HS-5 (cell line): ENCODE results near the gene PELI3.
A peak's percentile ranks its signal among the peaks of the same experiment; 100 is the strongest.

Experiments
- DNase-seq: peaks from one replicate; pipeline ENCODE4 v3.0.0-alpha.2; 2012; ENCODE audit warnings: low read depth

Gene PELI3

DNA sequence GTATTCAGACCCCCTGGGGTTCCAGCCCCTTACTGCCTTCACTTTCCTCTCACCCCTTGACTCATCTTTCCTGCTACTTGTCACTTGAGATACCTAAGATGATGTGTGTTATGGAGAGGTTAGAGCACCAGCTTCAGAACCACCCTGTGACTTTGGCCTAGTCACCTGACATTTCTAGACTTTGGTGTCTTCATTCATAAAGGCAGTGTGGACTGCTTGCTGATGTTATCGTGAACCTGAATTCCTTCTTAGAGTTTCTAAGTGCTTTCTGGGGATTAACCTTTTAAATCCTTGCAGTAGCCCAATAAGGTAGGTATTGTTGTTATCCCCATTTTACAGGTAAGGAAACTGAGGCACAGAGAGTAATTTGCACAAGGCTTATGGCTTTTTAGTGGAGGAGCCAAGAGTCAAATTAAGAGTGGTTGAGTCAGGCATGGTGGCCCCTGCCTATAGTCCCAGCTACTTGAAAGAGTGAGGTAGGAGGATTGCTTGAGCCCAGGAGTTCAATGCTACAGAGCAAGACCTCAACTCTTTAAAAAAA lies 38.6 kb downstream of the PELI3 start:
- no peak for DNase-seq

- no peak for DNase-seq
Measured at GRCh38 chr11:66509131-66509561, 42.4 kb downstream of the PELI3 start.

GRCh38 chr11:66510271-66510989 lies 43.7 kb downstream of the PELI3 start, which contains the start of gene BBS1:
TSS of gene BBS1 (plus strand) at chr11:66510635. CDS start at chr11:66510660, 25 bp downstream.
- DNase-seq = peak; percentile 41

DNA sequence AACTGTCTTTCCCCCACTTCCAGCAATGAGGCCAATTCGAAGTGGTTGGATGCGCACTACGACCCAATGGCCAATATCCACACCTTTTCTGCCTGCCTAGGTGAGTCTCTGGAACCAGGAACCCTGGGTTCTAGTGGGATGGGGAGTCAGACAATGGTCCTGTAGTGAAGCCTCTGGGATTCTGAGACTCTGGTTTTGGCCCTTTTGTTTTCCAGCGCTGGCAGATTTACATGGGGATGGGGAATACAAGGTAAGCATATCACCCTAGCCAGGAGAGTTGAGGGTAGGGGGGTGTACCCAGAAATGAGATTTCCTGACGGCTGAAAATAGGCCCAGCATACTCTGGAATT lies 44.3 kb downstream of the PELI3 start:
- no peak for DNase-seq

GRCh38 chr11:66523611-66524010 lies 56.9 kb downstream of the PELI3 start:
- no peak for DNase-seq

- no peak for DNase-seq
Measured at GRCh38 chr11:66524304-66525040, 57.8 kb downstream of the PELI3 start.
